ENCODE measurements around the gene NDUFA7.

Gene NDUFA7

GRCh38 chr19:8336660-8337059 lies 15.5 kb upstream of the NDUFA7 start:
- Histone ChIP-seq H3K27me3 (ENCODE audit: insufficient read depth, low read length, poor library complexity, severe bottlenecking) (no peaks in the 10 kb centered on the region), H3F3A (ENCODE audit: low read depth) (no peaks in the 10 kb centered on the region), H3K4me2 (ENCODE audit: low read depth, low read length, poor library complexity, severe bottlenecking) (no peak overlapping the region), H3K9me3 (ENCODE audit: insufficient read depth, low read depth, low read length) (no peaks in the 10 kb centered on the region), H3K79me2 (ENCODE audit: insufficient read depth, low read length) (no peaks in the 10 kb centered on the region), H3K36me3 (ENCODE audit: insufficient read depth, low read length) (no peaks in the 10 kb centered on the region), H4K20me1 (ENCODE audit: insufficient read depth, low read length, poor library complexity, severe bottlenecking) (no peaks in the 10 kb centered on the region), H3K4me3 (ENCODE audit: low read length, poor library complexity, severe bottlenecking) (no peak overlapping the region), H3K9me2 (replicated peaks; ENCODE audit: low read depth, low read length) (no peaks in the 10 kb centered on the region), H2AFZ (ENCODE audit: low read length) (no peak overlapping the region), H3K4me1 (ENCODE audit: insufficient read depth, low read length, poor library complexity, severe bottlenecking) (no peaks in the 10 kb centered on the region), H3K9ac (ENCODE audit: low read depth, low read length, poor library complexity, severe bottlenecking) (no peak overlapping the region)
- TF ChIP-seq CTCF (conservative IDR thresholded peaks at IDR 0.05; ENCODE audit: low read length): no peak
- TF ChIP-seq EZH2phosphoT487 (IDR thresholded peaks at IDR 0.05; ENCODE audit: borderline replicate concordance): no peak

- no peaks in the 10 kb centered on the region for H4K20me1 ChIP-seq (ENCODE audit: insufficient read depth, low read length, poor library complexity, severe bottlenecking)
- H3K4me3 ChIP-seq (ENCODE audit: low read length, poor library complexity, severe bottlenecking): no peak overlapping the region
- no peak overlapping the region for H3K9ac ChIP-seq (ENCODE audit: low read depth, low read length, poor library complexity, severe bottlenecking)
- H3K36me3 ChIP-seq (ENCODE audit: insufficient read depth, low read length): no peaks in the 10 kb centered on the region
- H3F3A ChIP-seq (ENCODE audit: low read depth): no peaks in the 10 kb centered on the region
- H3K9me2 ChIP-seq (replicated peaks; ENCODE audit: low read depth, low read length): no peaks in the 10 kb centered on the region
- H2AFZ ChIP-seq (ENCODE audit: low read length): no peak overlapping the region
- TF ChIP-seq EZH2phosphoT487 (IDR thresholded peaks at IDR 0.05; ENCODE audit: borderline replicate concordance) (no peak), CTCF (conservative IDR thresholded peaks at IDR 0.05; ENCODE audit: low read length) (no peak)
- no peaks in the 10 kb centered on the region for H3K9me3 ChIP-seq (ENCODE audit: insufficient read depth, low read depth, low read length)
- no peaks in the 10 kb centered on the region for H3K79me2 ChIP-seq (ENCODE audit: insufficient read depth, low read length)
- H3K4me1 ChIP-seq (ENCODE audit: insufficient read depth, low read length, poor library complexity, severe bottlenecking): no peaks in the 10 kb centered on the region
- H3K27me3 ChIP-seq (ENCODE audit: insufficient read depth, low read length, poor library complexity, severe bottlenecking): no peaks in the 10 kb centered on the region
- H3K4me2 ChIP-seq (ENCODE audit: low read depth, low read length, poor library complexity, severe bottlenecking): no peak overlapping the region
Observed at GRCh38 chr19:8336072-8336569, 14.9 kb upstream of the NDUFA7 start.

- H3K4me2 ChIP-seq (ENCODE audit: low read depth, low read length, poor library complexity, severe bottlenecking): no peak overlapping the region
- no peak overlapping the region for H3K9ac ChIP-seq (ENCODE audit: low read depth, low read length, poor library complexity, severe bottlenecking)
- no peaks in the 10 kb centered on the region for H3K4me1 ChIP-seq (ENCODE audit: insufficient read depth, low read length, poor library complexity, severe bottlenecking)
- H2AFZ ChIP-seq (ENCODE audit: low read length): no peak overlapping the region
- H3K27me3 ChIP-seq (ENCODE audit: insufficient read depth, low read length, poor library complexity, severe bottlenecking): no peaks in the 10 kb centered on the region
- TF ChIP-seq CTCF (conservative IDR thresholded peaks at IDR 0.05; ENCODE audit: low read length): no peak
- TF ChIP-seq EZH2phosphoT487 (IDR thresholded peaks at IDR 0.05; ENCODE audit: borderline replicate concordance): no peak
- H4K20me1 ChIP-seq (ENCODE audit: insufficient read depth, low read length, poor library complexity, severe bottlenecking): no peaks in the 10 kb centered on the region
- no peaks in the 10 kb centered on the region for H3K36me3 ChIP-seq (ENCODE audit: insufficient read depth, low read length)
- no peaks in the 10 kb centered on the region for H3K9me2 ChIP-seq (replicated peaks; ENCODE audit: low read depth, low read length)
- no peaks in the 10 kb centered on the region for H3K9me3 ChIP-seq (ENCODE audit: insufficient read depth, low read depth, low read length)
- no peaks in the 10 kb centered on the region for H3K79me2 ChIP-seq (ENCODE audit: insufficient read depth, low read length)
- no peaks in the 10 kb centered on the region for H3F3A ChIP-seq (ENCODE audit: low read depth)
- no peak overlapping the region for H3K4me3 ChIP-seq (ENCODE audit: low read length, poor library complexity, severe bottlenecking)
Observed at GRCh38 chr19:8335343-8336071, 14.3 kb upstream of the NDUFA7 start.

Data from Loucy (cell line).